ENCODE data around the gene GALC. TPM values are rescaled to one million over a fixed set of nuclear protein-coding genes. Genes with fewer than 3 reads are reported as not detected.

The GALC gene
- total and polyA plus RNA-seq, 7 donors, result 3.0 to 22.8 (median 11.3) TPM

- no peak overlapping the region for H3K4me3 ChIP-seq
- intact Hi-C loops (cut with DNase I), result loop anchor here (5.0 kb wide), 2 partner anchors 397 to 562 kb away; partner anchors contain the start of gene SPATA7
- H3K9me3 ChIP-seq, result no peaks in the 10 kb centered on the region
- WGBS, 2 donors, result 23 to 68% methylated on average over 2 of the region's 2 CpGs
- H3K27me3 ChIP-seq, result no peaks in the 10 kb centered on the region
- TF ChIP-seq POLR2AphosphoS5 (IDR thresholded peaks at IDR 0.05) (no peak), POLR2A (IDR thresholded peaks at IDR 0.05) (no peak), EP300 (IDR thresholded peaks at IDR 0.05) (no peak), CTCF (IDR thresholded peaks at IDR 0.05) (no peak)
- no peak for DNase-seq
- no peak overlapping the region for H3K27ac ChIP-seq
- peaks cover 0 to 18% (median 8%) of the 10 kb centered on the region in 4 donors for H3K4me1 ChIP-seq
- peaks cover 0 to 11% (median 0%) of the 10 kb centered on the region in 4 donors for H3K36me3 ChIP-seq
Measured at GRCh38 chr14:87989956-87990299, 3.1 kb downstream of the GALC start.

GRCh38 chr14:87989221-87989955 is 3.6 kb downstream of the GALC start:
- 92 to 95% methylated on average over 5 of the region's 5 CpGs for WGBS, 2 donors

GRCh38 chr14:87979689-87980088 is 13.3 kb downstream of the GALC start:
- DNase-seq, result no peak
- TF ChIP-seq POLR2A (IDR thresholded peaks at IDR 0.05), result no peak
- TF ChIP-seq EP300 (IDR thresholded peaks at IDR 0.05), result no peak
- no peak for TF ChIP-seq POLR2AphosphoS5 (IDR thresholded peaks at IDR 0.05)
- no peak for TF ChIP-seq CTCF (IDR thresholded peaks at IDR 0.05)
- Histone ChIP-seq H3K4me1 (no peaks in the 10 kb centered on the region), H3K9me3 (no peaks in the 10 kb centered on the region), H3K27me3 (no peaks in the 10 kb centered on the region), H3K4me3 (no peak overlapping the region), H3K27ac (no peak overlapping the region), H3K36me3 (peaks cover 0 to 48% (median 4%) of the 10 kb centered on the region in 4 donors)
- 91 to 99% methylated on average over 1 of the region's 1 CpG for WGBS, 2 donors
- intact Hi-C loops (cut with DNase I), result no loop called here

More at GRCh38 chr14:87989221-87989955, 3.6 kb downstream of the GALC start:
- Histone ChIP-seq H3K4me3 (no peak overlapping the region), H3K9me3 (no peaks in the 10 kb centered on the region), H3K27ac (no peak overlapping the region), H3K4me1 (peaks cover 0 to 18% (median 8%) of the 10 kb centered on the region in 4 donors), H3K27me3 (no peaks in the 10 kb centered on the region), H3K36me3 (peaks cover 0 to 12% (median 0%) of the 10 kb centered on the region in 4 donors)
- TF ChIP-seq CTCF (IDR thresholded peaks at IDR 0.05) (no peak), POLR2A (IDR thresholded peaks at IDR 0.05) (no peak), POLR2AphosphoS5 (IDR thresholded peaks at IDR 0.05) (no peak), EP300 (IDR thresholded peaks at IDR 0.05) (no peak)
- DNase-seq, result no peak
- intact Hi-C loops (cut with DNase I), result no loop called here

GRCh38 chr14:87975636-87976035 is 17.3 kb downstream of the GALC start:
- H3K9me3 ChIP-seq, result no peaks in the 10 kb centered on the region
- TF ChIP-seq CTCF (IDR thresholded peaks at IDR 0.05), result no peak
- TF ChIP-seq POLR2A (IDR thresholded peaks at IDR 0.05), result no peak
- no peak for TF ChIP-seq EP300 (IDR thresholded peaks at IDR 0.05)
- no peak for TF ChIP-seq POLR2AphosphoS5 (IDR thresholded peaks at IDR 0.05)
- intact Hi-C loops (cut with DNase I), result no loop called here
- H3K36me3 ChIP-seq, result peaks cover 0 to 45% (median 2%) of the 10 kb centered on the region in 4 donors
- H3K4me3 ChIP-seq, result no peak overlapping the region
- no peak overlapping the region for H3K27ac ChIP-seq
- H3K27me3 ChIP-seq, result no peaks in the 10 kb centered on the region
- DNase-seq, result no peak
- H3K4me1 ChIP-seq, result no peaks in the 10 kb centered on the region

All from sigmoid colon (tissue), 7 donors.